ENCODE data around the gene LRP1.

DNA sequence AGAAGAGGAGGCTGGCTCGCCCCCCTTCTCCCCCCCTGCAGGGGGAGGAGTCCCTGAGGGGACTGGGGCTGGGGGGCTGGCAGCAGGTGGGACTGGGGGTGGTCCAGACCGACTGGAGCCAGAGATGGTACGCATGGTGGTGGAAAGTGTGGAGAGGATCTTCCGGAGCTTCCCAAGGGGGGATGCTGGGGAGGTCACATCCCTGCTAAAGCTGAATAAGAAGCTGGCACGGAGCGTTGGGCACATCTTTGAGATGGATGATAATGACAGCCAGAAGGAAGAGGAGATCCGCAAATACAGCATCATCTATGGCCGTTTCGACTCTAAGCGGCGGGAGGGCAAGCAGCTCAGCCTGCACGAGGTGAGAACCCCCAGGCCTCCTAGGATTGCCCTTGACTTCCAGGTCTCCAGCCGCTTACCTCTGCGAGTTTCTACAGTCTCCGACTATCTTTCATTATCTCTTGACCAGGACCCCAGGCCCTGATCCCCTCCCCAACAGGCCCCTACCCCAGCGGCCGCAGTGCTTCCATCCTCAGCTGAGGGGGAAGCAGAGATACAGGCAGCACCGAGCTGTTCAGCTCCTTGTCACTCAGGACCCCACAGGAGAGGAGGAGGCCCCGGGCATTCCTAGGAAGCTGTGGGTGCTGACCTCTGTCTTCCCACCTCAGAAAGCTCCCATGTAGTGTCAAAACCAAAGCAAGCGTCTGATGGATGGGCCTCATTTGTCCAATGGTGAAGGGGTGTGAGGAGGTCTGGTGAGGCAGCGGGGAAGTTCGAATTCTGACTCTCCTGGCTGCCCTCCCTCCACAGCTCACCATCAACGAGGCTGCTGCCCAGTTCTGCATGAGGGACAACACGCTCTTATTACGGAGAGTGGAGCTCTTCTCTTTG is 36.4 kb upstream of the LRP1 start:
- TF ChIP-seq, protein P1, sequence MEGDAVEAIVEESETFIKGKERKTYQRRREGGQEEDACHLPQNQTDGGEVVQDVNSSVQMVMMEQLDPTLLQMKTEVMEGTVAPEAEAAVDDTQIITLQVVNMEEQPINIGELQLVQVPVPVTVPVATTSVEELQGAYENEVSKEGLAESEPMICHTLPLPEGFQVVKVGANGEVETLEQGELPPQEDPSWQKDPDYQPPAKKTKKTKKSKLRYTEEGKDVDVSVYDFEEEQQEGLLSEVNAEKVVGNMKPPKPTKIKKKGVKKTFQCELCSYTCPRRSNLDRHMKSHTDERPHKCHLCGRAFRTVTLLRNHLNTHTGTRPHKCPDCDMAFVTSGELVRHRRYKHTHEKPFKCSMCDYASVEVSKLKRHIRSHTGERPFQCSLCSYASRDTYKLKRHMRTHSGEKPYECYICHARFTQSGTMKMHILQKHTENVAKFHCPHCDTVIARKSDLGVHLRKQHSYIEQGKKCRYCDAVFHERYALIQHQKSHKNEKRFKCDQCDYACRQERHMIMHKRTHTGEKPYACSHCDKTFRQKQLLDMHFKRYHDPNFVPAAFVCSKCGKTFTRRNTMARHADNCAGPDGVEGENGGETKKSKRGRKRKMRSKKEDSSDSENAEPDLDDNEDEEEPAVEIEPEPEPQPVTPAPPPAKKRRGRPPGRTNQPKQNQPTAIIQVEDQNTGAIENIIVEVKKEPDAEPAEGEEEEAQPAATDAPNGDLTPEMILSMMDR (IDR thresholded peaks at IDR 0.05): no peak
- TF ChIP-seq ZFX (IDR thresholded peaks at IDR 0.05; ENCODE audit: borderline replicate concordance): no peak

All from 22Rv1 (cell line).